Inferior parietal cortex (tissue), 1 donor: ENCODE measurements around the gene KRTAP10-9.
"Not testable (repeated sequence)": the region's sequence is repeated elsewhere in the genome, so short reads cannot be mapped to it uniquely, and the experiment has no call there.

Experiments used
- DNase-seq: peaks from one replicate; pipeline ENCODE4 v3.0.0-alpha.2; 2016; ENCODE audit errors: extremely low spot score

Gene KRTAP10-9

DNA sequence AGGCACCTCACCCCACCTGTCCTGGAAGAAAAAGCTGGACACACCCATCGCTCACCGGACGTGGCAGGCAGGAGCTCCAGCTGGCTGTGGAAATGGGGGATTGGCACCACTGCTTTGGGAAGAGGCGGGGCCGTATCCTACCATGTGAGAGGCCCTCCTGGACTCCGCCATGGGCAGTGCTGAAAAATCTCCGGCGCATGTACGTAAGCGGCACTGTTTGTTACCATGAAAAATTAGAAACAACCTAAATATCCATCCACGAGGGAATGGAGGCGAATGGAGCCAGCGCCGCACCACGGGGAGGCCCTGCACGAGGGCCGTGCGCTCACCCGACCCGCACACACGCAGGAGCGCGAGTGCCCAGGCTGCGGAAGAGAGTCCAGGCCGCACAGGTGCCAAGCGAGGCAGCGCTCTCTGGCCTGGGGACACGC, 11.9 kb upstream of the KRTAP10-9 start:
- no peak for DNase-seq

DNA sequence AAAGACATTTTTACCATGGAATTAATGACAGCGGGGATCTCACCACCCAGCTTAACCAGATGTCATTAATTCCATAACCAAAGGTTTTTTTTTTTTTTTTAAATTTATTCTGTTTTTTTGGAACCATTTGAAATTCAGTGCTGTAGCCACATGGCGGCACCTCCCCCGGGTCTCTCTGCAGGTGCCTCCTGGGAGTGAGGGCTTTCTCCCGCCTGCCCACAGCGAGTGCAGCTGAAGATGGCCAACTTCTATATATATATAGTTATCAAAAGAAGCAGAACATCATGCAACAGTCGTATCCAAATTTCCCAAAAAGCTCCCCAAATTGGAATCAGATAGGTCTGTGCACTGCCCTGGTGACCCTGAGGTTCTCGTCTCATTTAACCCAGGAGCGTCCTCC, 11.4 kb upstream of the KRTAP10-9 start:
- no peak for DNase-seq

GRCh38 chr21:44615911-44616590, 10.8 kb upstream of the KRTAP10-9 start:
- no peak for DNase-seq

- no peak for DNase-seq
Observed at GRCh38 chr21:44616591-44616926, 10.3 kb upstream of the KRTAP10-9 start.

GRCh38 chr21:44617071-44617501, 9.8 kb upstream of the KRTAP10-9 start:
- DNase-seq: no peak

DNA sequence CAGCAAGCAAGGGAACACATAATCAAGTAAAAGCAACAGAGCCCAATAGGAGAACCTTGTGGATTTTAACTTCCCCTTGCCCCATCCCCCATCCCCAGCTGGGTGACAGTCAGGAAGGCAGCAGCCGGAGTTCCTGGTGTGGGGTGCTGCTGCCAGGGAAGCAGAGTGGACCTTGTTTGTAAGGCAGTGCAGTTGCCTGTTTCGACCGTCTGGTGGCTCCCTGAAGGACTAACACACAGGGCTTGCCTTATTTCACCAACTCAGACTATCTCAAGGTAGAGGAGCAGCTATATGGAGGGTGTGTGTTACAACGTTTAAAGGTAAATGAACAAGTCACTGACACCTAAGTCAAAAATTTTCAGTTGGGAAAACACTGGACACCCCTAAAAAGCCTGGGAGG, 8.4 kb upstream of the KRTAP10-9 start:
- no peak for DNase-seq

- DNase-seq: no peak
Observed at GRCh38 chr21:44618909-44619308, 8.0 kb upstream of the KRTAP10-9 start.

DNA sequence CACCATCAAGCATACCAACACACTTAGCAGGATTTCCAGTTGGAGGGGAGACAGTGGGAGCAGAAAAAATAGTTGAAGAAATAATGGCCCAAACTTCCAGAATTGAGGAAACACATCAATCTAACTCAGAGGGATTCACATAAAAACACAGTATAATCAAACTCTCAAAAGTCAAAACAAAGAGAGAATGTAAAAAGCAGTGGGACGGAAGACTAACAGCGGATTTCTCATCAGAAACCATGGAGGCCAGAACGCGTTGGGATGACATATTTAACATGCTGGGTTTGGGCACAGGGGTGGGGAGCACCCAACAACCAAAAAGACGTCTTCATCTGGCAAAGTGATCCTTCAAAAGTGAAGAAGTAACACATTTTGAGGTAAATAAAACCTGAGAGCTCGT, 7.0 kb upstream of the KRTAP10-9 start:
- DNase-seq: no peak

GRCh38 chr21:44623575-44623974, 3.3 kb upstream of the KRTAP10-9 start:
- DNase-seq: no peak

GRCh38 chr21:44625756-44626155, 1.1 kb upstream of the KRTAP10-9 start:
- no peak for DNase-seq

DNA sequence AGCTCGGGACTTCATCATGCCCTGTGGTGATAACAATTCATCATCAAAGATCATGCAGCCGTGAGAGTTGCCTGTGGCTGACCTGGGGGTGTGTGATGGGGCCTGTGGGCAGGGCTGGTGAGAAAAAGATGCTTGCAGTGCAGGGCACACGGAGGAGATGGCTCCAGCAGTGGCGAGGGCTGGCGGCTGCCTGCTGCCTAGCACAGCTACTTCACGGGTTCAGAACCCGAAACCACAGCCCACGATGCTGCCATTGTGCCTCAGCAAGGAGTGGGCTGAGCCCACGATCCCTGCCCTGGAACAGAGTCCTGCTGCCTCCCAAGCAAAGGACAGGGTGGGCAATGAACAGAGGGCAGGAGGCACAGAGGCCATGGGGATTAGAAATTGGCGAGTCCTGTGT, 631 bp upstream of the KRTAP10-9 start:
- no peak for DNase-seq

- not testable (repeated sequence) for DNase-seq
Observed at GRCh38 chr21:44627181-44627822, 409 bp downstream of the KRTAP10-9 start.

- not testable (repeated sequence) for DNase-seq
Observed at GRCh38 chr21:44627831-44628233, 939 bp downstream of the KRTAP10-9 start.

GRCh38 chr21:44628707-44629391, 2.0 kb downstream of the KRTAP10-9 start:
- no peak for DNase-seq

- no peak for DNase-seq
Observed at GRCh38 chr21:44630440-44630839, 3.5 kb downstream of the KRTAP10-9 start.

GRCh38 chr21:44632067-44632466, 5.2 kb downstream of the KRTAP10-9 start:
- DNase-seq: no peak

DNA sequence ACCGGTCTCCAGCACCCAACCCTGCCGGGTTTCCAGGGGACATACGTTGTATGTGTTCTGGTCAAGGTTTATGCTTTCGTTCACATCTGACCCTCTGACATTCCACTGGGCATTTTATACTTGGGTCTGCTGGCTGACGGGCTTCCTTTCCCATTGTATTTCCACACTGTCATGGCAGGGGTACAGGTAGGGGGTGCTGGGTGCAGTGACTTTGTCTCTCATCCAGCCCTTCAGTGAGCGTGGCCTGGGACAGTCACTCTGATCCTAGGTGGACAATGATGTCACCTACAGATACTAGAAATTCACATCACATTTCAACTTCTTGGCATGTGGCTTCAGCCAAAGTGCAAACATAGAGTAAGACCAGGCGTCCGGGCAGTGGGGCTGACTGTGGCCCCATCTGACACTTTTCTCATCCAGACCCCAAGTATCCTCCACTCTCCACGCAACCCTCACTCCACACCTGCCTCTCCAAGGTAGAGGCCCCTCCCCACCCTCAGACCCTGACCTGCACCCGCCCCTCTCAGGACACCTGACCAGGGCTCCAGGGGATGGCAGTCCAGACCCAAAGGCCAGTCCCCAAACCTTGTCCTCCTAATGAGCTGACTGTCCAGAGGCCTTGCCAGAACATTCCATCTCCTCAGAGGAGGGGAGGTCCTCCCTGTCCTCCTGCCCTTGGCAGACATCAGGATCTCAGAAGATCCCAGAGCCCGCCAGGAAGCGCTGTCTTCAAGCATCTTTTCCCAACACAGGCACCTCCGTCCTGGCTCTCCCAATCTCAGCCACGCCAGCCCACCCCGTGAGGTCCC, 9.5 kb downstream of the KRTAP10-9 start:
- DNase-seq: no peak

- no peak for DNase-seq
Observed at GRCh38 chr21:44637018-44637850, 10.3 kb downstream of the KRTAP10-9 start, which contains the start of gene KRTAP10-10. Gene KRTAP10-10 (plus strand): TSS chr21:44637356. CDS start chr21:44637418, 62 bp downstream.

DNA sequence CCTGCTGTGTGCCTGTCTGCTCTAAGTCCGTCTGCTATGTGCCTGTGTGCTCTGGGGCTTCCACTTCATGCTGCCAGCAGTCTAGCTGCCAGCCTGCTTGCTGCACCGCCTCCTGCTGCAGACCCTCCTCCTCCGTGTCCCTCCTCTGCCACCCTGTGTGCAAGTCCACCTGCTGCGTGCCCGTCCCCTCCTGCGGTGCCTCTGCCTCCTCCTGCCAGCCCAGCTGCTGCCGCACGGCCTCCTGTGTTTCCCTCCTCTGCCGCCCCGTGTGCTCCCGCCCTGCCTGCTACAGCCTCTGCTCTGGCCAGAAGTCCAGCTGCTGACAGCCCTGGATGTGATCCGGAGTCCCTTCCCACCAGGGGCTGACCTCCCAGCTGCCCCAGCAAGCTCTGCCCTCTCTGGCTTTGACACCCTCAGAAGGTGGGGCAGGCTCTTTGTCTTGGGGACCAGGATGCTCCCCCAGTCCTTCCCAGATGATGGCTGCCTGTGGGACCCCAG, 11.0 kb downstream of the KRTAP10-9 start:
- DNase-seq: not testable (repeated sequence)

- not testable (repeated sequence) for DNase-seq
Observed at GRCh38 chr21:44638506-44639330, 11.8 kb downstream of the KRTAP10-9 start.
